Lower leg skin (tissue), 3 donors: ENCODE results near the gene CIZ1.

Experiments used
- CTCF ChIP-seq, 3 donors: fragments of 450-650 bp; IDR thresholded peaks; one replicate each; pipeline ENCODE4 v1.5.1; 2016; ENCODE audit warnings: antibody characterized with exemption in 3 of 3, mild to moderate bottlenecking in 3 of 3, moderate library complexity in 2 of 3
- POLR2A ChIP-seq, 2 donors: fragments of 450-650 bp; IDR thresholded peaks; one replicate each; pipeline ENCODE4 v1.6.1; 2016 to 2017; ENCODE audit warnings: antibody characterized with exemption in 2 of 2, mild to moderate bottlenecking in 1 of 2, moderate library complexity in 1 of 2

GRCh38 chr9:128188209-128188608 lies 3.2 kb downstream of the CIZ1 start:
- TF ChIP-seq CTCF (IDR thresholded peaks at IDR 0.05) = no peak
- no peak for TF ChIP-seq POLR2A (IDR thresholded peaks at IDR 0.05)
